T47D (cell line): ENCODE measurements around the gene SEC14L6.
"Not testable (repeated sequence)": the region's sequence is repeated elsewhere in the genome, so short reads cannot be mapped to it uniquely, and the experiment has no call there.

ENCODE experiments used
- DNase-seq, 2 experiments: peaks; one replicate each; pipeline versions ENCODE4 v3.0.0 to v3.0.0-alpha.2; 2011 to 2012; ENCODE audit warnings: low read depth in 1 of 2, low spot score in 1 of 2
- JUND ChIP-seq: IDR thresholded peaks from 2 replicates; pipeline ENCODE4 v1.6.1; 2012; ENCODE audit warnings: low read depth
- in situ Hi-C: cut with HindIII; loops from 2 replicates; pipeline ENCODE4 v1.10.0; 2016; ENCODE audit warnings: low sequenced_read_pairs, low pct_unique_long_range_greater_than_20kb

Gene SEC14L6

GRCh38 chr22:30574095-30574981 is 27.8 kb upstream of the SEC14L6 start, which contains the start of gene GAL3ST1:
Gene GAL3ST1, minus strand, starts transcription at chr22:30574665. Its CDS starts 17,273 bp downstream, at chr22:30557392.
- TF ChIP-seq JUND: no peak
- DNase-seq: no peak
- in situ Hi-C loops: no loop called here

- no peak for DNase-seq
- in situ Hi-C loops: no loop called here
- no peak for TF ChIP-seq JUND
Observed at GRCh38 chr22:30573594-30574094, 27.1 kb upstream of the SEC14L6 start.

DNA sequence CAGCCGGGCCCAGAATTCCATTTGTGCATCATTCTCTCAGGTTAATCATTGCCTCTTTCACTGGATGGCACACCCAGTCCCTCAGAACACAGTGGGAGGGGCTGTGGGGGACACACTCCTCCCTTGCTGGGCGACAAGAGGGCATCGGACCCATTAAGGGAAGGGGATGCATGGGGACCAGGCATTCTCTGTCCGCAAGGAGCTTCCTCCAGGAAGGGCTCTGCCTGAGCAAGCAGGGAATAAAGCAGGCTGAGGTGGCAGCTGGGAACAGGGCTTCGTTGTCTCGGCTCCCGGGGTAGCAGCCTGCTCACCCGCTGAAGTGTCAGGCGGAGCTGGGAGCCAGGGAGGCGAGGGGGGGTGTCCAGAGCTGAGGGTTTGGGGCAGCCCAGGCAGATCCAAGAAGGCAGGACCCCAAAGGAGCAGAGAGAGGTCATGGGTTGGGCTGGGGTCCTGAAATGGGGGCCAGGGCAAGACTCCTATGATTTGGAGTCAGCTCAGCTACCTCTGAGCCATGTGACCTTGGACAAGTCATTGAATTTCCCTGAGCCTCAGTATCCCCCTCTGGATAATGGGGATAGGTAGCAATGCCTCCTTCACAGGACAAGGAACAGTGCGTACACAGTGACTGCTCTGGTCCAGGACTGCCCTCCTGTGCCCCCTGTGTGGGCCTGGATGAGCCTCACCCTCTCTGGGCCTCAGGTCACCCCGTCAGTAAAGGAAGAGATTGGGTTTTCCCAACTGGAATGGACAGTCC is 26.5 kb upstream of the SEC14L6 start:
- DNase-seq: no peak
- in situ Hi-C loops: no loop called here
- no peak for TF ChIP-seq JUND

DNA sequence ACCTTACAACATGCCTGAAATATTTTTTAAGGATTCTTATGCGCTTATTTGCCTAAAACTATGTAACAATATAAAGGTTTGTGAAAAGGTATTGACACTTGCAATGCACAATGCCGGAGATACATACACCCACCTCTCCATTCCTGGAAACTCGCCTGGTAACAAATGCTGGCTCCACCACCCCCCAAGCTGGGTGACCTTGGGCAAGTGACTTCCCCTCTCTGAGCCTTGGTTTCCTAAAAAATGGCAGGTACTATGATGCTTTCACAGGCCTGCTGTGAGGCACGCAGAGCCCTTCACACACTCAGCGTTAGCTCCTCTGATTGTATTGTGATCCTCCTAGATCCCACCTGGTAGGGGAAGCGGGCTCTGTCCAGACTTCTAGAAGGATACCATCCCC is 25.7 kb upstream of the SEC14L6 start:
- in situ Hi-C loops: no loop called here
- no peak for TF ChIP-seq JUND
- no peak for DNase-seq

DNA sequence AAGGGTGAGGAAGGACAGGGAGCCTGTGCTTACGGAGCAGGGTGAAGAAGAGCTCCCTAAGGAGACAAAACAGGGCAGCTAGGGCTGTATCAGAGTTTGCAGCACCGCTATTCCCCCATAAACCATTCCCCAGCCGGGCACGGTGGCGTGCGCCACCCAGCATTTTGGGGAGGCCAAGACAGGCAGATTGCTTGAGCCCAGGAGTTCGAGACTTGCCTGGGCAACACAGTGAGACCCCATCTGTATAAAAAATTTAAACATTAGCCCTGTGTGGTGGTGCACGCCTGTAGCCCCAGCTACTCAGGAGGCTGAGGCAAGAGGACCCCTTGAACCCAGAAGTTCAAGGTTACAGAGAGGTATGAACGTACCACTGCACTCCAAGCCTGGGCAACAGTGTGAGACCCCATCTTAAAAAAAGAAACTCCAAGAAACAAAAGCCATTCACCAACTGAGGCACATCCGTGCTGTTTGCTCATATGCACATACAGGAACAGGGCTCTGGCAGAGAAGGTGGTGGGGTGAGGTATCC is 23.2 kb upstream of the SEC14L6 start:
- in situ Hi-C loops: no loop called here
- no peak for TF ChIP-seq JUND
- DNase-seq: no peak

DNA sequence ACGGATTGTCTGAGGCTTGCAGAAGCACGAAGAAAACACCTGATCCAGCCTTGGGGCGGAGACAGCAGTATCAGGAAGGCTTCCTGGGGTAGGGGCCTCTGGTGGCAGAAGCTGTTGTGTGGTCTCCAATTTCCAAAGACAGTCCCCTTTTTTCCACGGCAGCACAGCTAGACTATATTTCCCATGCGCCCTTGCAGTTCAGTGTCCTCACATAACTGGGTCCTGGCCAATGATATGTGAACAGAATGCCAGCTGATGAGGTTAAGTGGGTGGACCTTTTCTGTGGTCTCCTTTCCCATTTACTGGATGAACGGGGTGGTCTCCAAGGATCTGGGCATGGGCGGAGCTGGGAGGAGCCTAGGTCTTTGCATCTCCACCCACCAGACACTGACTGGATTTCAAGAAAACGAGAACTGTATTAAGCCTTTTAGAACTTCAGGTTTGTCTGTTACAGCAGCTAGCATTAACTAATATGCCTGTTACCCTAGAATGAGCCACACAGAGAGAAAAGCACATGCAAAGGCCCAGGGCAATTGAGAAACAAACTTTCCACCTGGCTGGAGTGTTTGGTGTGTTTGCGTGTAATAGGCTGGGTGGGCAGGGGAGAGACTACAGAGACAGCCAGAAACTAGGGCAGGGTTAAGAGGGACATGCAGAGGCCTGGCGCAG is 21.7 kb upstream of the SEC14L6 start:
- no peak for DNase-seq
- in situ Hi-C loops: no loop called here
- TF ChIP-seq JUND: no peak

GRCh38 chr22:30567277-30567676 is 20.7 kb upstream of the SEC14L6 start:
- DNase-seq, in situ Hi-C loops: not testable (repeated sequence)

DNA sequence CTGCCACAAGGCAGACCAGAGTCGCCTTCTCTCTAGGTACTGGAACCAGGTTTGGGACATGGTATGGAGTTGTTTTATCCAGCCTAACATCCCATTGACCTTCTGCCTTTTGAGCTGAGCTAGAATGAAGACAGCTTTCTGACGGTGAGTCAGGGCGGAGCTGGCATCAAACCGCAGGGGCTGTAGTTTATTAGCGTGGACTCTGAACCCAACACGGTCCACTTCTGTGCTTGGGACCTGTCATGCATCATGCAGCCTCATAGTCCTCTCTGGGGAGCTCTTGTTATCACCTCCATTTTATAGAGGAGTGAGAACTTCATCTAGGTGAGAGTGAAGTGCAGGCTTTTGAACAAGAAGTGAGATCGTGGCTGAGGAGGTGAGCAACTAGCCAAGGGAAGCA is 19.6 kb upstream of the SEC14L6 start:
- DNase-seq: no peak
- TF ChIP-seq JUND: no peak
- in situ Hi-C loops: no loop called here

- in situ Hi-C loops: no loop called here
- TF ChIP-seq JUND: no peak
- DNase-seq: no peak
Observed at GRCh38 chr22:30565341-30565740, 18.8 kb upstream of the SEC14L6 start.

DNA sequence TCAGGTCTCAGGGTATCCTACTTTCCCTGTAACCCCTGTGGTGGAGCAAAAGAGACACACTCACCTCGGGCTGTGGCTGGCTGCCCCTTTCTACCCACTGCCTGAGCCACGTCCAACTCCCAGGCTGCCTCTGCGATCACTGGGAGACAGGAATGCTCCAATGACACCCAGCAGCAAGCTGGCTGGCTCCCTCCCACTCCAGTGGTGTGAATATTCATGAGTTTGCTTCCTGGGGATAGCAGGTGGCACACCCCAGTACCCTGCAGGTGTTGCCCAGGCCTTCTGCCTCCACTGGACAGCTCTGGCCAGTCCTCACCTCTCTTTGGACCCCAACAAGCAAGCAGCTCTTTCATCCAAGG is 18.2 kb upstream of the SEC14L6 start:
- DNase-seq: no peak
- no peak for TF ChIP-seq JUND
- in situ Hi-C loops: no loop called here

GRCh38 chr22:30564045-30564760 is 17.7 kb upstream of the SEC14L6 start:
- in situ Hi-C loops: no loop called here
- no peak for TF ChIP-seq JUND
- DNase-seq: no peak

DNA sequence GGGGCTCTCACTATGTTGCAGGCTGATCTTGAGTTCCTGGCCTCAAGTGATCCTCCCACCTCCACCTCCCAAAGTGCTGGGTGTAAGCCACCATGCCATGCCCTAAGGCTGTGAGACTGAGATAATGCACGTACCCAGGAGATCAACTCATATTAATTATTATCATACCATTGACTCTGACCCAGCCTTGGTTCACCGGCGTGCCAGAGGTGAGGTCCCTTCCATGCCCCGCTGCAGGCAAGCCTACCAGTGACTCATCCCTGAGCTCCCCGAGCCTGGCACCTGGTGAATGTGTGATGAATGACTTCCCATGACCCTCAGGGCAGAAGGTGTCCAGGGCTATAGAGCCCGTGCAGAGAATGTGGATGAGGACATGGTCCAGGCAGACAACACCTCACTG is 15.8 kb upstream of the SEC14L6 start:
- in situ Hi-C loops: no loop called here
- TF ChIP-seq JUND: no peak
- DNase-seq: no peak
